Stimulated activated naive CD4-positive, alpha-beta T cell treated with Interleukin-2 at 50 U/mL for 16 hours (primary cell): ENCODE data around the gene ELL.

Source experiments
- DNase-seq: peaks from one replicate; lab custom pipeline; 2025; lab: John Stamatoyannopoulos, UW

Gene ELL

GRCh38 chr19:18445262-18445948 lies 76.5 kb downstream of the ELL start:
- no peak for DNase-seq

GRCh38 chr19:18444513-18444912 lies 77.4 kb downstream of the ELL start:
- no peak for DNase-seq

GRCh38 chr19:18443831-18444230 lies 78.0 kb downstream of the ELL start:
- DNase-seq = no peak

GRCh38 chr19:18443406-18443805 lies 78.5 kb downstream of the ELL start:
- DNase-seq = no peak

GRCh38 chr19:18442941-18443340 lies 78.9 kb downstream of the ELL start:
- DNase-seq = no peak

GRCh38 chr19:18441804-18442788 lies 79.8 kb downstream of the ELL start:
- no peak for DNase-seq

GRCh38 chr19:18440936-18441803 lies 80.7 kb downstream of the ELL start:
- DNase-seq = no peak

- DNase-seq = no peak
These were observed 81.4 kb downstream of the ELL start for GRCh38 chr19:18440415-18440877.

GRCh38 chr19:18439910-18440237 lies 82.0 kb downstream of the ELL start:
- DNase-seq = no peak

GRCh38 chr19:18439025-18439909 lies 82.6 kb downstream of the ELL start:
- no peak for DNase-seq

GRCh38 chr19:18438331-18439024 lies 83.4 kb downstream of the ELL start:
- DNase-seq = no peak

GRCh38 chr19:18437491-18438330 lies 84.2 kb downstream of the ELL start, which contains the start of gene ISYNA1:
Gene ISYNA1 (minus strand): TSS chr19:18438133. CDS start chr19:18437979, 154 bp downstream.
- DNase-seq = peak; percentile 49

- DNase-seq = peak; percentile 66
These were observed 85.0 kb downstream of the ELL start for GRCh38 chr19:18436671-18437490.

- no peak for DNase-seq
These were observed 85.8 kb downstream of the ELL start for GRCh38 chr19:18435842-18436670.

GRCh38 chr19:18435178-18435841 lies 86.6 kb downstream of the ELL start:
- DNase-seq = no peak

- DNase-seq = no peak
These were observed 87.3 kb downstream of the ELL start for GRCh38 chr19:18434411-18435175.
